HPDE6-E6E7 (cell line): ENCODE data around the gene GRK5.

Experiments used
- DNase-seq: peaks from one replicate; pipeline ENCODE4 v3.0.0; 2011; ENCODE audit warnings: missing footprints; ENCODE audit errors: extremely low spot score

GRK5 gene

DNA sequence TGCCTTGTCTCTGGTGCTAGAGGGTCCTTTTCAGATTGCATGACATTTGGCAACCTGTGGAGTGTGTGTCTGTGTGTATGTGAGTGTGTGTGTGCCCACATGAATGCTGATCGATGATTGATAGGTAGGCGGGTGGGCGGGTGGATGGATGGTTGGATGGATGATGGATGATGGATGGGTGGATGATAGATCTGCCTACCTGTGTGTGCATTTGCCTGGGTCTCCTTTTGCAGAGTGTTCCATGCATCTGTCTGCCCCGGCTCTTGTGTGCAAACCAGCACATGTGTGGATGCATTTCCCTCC lies 235.3 kb downstream of the GRK5 start:
- no peak for DNase-seq

DNA sequence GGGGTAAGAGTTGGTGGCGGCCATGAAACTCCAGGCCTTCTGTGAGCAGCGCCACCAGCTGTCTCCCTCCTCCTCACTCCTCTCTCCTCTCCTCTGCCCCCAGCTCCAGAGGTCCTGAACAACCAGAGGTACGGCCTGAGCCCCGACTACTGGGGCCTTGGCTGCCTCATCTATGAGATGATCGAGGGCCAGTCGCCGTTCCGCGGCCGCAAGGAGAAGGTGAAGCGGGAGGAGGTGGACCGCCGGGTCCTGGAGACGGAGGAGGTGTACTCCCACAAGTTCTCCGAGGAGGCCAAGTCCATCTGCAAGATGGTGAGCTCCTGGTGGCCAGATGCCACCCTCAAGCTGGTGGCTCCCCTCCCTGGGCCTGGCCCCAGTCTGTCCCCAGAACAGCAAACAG lies 236.1 kb downstream of the GRK5 start:
- no peak for DNase-seq

DNA sequence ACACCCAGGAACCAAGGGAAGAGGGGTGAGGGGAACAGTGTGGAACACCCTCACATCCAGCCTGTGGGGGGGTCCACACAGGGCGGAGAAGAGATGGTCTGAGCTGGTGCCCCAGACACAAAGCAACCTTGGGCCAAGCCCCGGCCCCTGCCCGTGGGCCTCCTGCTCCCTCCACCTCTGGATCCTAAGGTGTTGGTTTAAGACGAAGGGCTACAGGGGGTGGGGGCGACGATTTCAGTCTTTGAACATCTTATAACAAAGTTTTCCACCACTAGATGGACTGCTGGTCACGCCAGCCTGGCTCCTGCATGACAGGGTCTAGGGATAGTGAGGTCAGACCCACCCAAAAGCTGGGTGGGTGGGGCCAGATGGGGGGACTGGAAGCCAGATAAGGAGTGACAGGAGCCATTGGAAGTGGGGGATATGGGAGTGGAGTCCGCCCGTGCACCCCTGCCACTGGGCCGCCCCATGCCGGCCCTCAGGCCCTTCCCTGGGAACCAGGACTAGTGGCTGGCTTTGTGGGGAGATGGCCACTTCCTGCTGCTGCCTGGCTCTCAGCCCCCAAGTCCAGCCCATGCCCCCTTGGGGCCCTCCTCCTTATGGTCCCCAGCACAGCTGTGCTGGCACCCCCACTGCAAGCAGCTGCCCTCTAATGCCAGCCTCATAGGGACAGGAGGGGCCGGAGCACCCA lies 236.7 kb downstream of the GRK5 start:
- DNase-seq, result no peak

DNA sequence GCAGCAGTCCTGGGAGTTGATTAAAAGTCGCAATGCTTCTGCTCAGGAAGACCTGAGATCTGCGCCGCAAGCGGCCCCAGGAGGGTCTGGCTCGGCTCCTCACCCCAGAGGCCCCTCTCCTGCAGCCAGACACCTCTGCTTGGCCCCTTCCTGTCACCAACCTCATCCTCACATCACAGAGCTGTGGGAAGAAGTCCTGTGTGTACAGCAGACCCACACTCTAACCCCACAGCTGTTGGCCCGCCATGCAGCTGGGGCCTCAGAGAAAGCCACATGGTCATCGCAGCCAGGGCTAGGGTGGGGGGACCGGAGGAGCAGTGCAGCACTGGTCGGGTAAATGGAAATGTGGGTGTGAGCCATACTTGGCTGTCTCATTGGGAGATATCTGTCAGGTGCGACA lies 237.5 kb downstream of the GRK5 start:
- DNase-seq, result no peak

DNA sequence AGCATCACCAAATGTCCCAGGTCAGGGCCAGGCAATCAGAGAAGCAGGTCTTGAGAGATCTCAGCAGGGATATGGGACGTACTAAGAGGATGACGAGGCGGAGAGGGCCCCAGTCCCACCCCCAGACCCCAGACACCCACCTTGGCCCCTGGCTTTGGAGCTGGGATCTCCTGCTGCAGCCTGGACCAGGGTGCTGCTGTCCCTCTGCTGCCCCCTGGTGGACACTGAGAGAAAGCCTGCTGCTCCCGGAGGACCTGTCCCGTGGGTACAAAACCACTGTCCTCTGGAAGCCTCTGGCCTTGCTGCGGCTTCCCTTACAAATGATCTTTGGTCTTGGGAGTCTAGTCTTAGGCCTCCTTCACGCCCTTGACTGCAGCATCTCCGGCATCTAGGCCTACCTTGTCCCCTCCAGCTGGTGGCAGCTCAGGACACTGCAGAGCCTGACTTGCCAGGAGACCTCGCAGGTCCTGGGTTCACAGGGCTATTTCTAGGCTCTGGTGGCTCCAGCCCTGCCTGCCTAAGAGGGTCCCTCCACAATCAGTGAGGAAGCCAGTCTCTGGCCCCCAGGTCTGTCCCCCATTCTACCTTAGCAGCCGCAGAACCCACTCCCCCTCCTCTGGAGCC lies 238.1 kb downstream of the GRK5 start:
- peak; percentile 79 for DNase-seq

DNA sequence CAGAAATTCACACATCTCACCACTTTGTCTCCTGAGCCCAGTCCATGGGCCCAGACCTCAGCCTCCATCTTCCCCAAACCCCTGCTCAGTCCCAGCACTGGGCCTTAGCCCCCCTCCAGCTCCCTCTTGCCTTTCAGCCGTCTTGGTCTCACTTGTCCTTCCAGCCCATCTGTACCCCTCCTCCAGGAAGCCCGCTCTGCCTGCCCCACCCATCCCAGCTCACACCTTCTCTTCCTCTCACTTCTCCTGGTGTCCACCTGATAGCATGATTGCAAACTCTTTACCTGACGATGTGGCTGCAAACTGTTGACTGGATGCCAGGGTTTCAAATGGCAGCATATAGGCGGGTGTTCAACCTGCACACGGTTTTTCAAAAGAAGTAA lies 238.6 kb downstream of the GRK5 start:
- no peak for DNase-seq

DNA sequence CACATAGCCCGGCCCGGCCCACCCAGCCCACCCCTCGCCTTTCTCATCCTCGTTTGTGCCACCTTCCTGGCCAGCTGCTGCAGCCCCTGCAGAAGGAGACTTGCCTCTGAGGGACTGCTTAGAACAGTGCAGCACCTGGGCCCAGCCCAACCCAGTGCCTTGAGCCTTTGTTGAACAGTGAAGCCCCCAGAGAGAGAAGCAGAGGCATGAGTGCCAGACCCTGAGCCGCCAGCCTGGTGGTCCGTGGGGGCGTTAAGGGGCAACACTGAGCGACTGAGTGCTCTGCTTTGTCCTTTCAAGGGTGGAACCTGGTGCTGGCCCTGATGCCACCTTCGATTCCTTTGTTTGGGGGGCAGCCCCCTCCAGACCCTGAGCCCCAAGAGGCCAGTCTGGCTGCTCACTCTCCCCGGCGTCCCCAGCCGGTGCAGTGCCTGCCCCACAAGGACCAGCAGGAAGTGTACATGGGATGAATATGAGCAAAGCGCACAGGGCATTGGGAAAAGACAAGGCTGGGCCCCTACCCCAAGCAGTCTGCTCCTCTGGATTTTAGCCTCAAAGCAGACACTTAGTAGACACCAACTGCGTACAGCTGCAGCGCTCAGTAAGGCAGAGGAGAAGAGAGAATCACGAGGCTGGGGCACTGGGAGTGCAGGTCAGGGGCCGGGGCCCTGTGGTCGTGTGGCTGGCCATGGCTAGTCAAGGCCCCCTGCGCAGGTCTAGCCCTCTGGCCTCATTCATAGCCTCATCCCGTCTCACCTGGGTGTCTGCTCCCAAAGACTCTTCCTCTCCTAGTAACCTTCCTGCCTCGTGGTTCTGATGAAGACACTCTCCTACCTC lies 239.3 kb downstream of the GRK5 start:
- DNase-seq, result no peak

DNA sequence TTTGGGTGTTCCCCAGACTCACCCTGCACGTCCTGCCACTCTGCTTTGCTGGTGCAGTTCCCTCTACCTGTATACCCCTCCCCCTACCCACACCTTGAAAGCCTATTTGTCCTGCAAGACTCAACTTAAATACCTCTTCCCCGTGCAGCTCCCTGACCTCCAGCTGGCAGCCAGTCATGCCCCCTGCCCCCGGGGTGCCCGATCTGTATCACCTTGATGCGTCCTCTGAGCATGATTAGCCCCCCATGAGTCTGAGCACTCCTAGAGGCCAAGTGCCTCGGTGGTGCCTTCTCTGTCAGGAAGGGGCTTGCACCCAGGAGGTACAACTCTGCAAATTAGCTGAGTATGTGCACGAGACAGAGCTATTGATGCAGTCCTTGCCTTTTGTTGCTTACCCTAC lies 240.1 kb downstream of the GRK5 start:
- no peak for DNase-seq

DNA sequence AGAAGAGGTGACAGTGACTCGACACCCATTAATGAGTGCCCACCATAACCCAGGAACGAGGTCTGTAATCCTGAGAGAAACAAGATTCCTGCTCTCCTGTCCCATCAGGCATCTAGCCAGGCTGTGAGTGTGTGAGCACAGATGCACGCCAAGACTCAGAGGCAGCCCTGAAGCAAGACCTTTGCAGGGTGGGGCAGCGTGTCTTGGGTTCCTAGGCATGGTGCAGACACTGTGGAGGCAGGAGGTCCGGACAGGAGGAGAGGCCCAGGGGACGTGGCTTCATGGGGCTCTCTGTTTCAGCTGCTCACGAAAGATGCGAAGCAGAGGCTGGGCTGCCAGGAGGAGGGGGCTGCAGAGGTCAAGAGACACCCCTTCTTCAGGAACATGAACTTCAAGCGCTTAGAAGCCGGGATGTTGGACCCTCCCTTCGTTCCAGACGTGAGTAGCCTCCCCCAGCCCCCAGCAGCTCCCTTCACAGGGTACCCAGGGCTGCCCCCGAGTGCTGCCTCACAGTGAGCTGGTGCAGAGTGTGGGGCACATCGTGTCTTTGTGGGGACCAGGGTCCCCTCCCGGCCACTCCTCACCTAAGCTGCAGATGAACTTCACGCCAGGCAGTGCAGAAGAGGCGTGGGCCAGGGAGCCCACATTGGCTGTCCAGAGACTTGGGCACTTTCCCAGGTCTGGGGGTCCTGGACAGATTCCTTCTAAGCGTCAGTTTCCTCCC lies 240.6 kb downstream of the GRK5 start:
- DNase-seq, result no peak

DNA sequence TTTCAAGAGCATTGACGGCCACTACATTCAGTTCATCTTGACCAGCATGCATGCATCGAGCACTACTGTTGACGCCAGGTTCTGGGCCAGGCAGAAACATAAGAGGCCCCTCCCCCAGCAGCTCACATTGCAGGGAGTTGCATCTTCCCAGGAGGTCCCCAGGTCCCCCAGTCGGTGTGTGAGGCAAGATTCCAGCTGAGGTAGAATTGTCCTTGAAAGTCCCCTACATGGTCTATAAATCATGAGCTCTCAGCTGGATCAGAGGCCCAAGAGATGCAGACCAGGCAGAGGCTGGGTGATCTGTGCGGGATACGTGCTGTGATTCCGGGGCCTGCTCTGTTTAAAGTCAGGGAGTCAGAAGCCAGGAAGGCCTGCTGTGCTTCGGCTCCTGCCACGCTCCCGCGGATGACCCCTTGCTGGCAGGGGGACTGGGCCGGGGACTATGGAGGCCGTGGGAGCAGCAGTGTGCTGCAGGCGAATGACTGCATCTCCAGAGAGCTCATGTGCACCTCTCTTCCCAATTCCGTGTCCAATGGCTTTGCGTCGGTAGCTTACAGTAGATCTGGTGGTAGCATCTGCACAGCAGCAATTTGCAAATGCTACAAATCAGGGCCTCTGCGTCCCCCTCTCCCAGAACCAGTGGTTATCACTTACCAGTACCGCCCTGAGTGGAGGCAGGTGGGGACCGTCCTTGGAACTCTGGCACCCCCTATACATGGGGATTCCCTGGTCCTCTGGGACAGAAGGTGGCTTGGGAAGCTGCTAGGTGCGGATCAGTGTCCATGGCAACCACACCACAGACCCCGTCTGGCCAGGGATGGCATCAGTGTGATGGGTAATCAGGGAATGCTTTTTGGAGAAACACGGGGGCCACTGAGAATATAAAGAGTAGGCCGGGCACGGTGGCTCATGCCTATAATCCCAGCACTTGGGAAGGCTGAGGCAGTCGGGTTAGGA lies 241.5 kb downstream of the GRK5 start:
- DNase-seq, result no peak

DNA sequence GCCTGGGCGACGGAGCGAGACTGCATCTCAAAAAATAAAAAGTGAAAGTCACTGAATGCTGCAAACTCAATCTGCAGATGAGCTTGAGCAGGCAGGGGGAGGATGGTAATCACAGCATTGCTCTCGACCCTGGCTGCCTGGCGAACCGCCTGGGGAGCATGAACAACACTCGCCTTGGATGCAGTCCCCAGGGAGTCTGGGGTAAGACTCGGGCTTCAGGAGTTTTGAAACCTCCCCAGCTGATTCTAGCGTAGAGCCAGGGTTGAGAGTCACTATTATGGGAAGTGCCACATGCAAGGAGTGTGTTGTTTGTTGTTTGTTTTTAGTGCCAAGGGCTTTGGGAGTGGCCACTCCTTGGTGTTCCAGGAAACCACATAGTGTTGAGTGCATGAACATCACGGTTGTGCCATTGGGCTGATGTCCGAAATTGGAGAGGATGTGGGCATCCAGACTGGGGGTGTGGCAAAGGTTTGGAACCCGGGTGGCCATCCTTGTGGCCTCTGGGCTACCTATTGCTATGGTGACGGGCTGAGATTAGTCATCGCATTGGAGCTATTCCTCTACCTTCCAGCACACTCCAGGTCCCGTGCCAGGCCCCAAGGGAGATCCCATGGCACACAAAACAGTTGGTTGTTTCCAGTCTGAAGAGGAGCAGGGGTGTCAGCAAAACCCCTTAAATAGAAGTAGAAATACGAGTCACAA lies 242.5 kb downstream of the GRK5 start:
- no peak for DNase-seq

DNA sequence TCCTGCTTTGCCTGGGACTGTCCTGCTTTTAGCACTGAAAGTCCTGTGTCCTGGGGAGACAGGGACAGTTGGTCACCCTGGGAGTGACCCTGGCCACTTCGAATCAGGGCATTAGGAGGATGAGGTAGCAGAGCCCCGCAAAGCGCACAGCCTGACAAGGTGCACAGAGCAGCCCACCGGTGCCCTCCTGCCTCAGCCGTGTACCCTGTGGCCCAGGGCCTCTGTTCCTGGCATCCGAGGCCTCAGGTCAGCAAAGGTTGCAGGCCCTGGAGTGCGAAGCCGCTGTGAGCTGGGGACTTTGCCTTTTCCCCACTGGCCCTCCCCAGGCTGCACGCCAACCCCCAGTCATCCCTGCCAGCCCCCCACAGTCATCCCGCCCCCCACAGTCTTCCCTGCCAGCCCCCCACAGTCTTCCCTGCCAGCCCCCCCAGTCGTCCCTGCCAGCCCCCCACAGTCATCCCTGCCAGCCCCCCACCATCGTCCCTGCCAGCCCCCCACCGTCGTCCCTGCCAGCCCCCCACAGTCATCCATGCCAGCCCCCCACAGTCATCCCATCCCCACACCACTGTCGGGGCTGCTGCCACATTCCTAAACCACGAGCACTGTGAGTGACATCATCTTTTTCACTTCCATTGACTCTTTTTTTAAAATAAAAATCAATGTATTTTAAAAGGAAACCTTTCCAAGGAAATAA lies 243.4 kb downstream of the GRK5 start:
- DNase-seq, result no peak

DNA sequence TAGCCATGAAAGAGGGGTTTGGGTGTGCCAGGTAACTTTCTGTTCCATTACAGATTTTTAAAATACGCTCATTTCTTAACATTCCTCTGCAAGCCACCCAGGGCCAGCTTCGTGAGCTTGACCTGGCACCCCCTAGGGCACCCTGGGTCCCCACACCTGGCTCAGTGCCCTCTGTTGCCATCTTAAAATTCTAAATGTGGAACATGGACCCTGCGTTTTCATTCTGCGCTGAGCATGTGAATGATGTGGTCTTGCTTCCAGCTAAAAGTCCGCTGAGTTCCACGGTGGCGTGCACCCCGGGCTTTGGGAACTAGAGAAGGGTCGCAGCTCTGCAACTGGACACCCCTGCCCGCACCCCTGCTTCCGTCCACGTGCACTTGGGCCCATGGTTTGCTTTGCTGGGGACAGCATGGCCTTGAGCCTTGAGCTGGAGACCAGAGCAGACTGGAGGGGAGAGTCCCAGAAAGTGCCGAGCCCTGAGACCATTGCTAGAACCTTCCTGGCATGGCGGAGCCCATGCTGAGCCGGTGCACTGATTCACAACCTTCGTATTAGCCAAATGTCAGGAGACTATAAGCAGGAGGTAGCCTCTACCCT lies 244.0 kb downstream of the GRK5 start:
- no peak for DNase-seq

DNA sequence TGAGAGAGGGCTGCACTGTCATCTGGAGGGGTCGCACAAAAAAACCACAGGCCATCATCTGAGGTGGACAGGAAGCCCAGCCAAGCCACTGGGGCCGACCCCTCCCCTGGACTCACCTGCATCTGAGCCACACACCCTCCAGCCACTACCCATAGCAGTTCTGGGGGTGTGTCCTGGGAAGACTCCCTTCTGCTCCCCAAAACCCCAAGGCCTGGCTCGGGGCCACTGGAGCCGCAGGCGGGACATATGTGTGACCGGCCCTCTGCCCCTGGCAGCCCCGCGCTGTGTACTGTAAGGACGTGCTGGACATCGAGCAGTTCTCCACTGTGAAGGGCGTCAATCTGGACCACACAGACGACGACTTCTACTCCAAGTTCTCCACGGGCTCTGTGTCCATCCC lies 245.0 kb downstream of the GRK5 start:
- no peak for DNase-seq

DNA sequence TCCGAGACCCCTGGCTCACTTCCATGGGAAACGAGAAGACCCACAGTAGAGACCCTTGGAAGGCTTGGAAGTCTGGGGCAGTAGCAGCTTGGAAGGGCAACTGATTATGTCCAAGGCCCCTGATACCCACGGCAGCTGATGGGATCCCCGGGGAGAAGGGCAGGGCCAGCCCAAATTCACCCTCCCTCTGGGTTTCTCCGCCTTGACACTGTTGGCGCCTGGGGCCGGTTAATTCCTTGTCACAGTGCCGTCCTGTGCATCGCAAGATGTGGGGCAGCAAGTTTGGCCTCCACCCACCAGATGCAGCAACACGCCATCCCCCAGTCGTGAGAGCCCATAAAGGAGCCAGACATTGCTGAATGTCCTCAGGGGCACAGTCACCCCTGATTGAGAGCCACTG lies 245.9 kb downstream of the GRK5 start:
- DNase-seq, result no peak

DNA sequence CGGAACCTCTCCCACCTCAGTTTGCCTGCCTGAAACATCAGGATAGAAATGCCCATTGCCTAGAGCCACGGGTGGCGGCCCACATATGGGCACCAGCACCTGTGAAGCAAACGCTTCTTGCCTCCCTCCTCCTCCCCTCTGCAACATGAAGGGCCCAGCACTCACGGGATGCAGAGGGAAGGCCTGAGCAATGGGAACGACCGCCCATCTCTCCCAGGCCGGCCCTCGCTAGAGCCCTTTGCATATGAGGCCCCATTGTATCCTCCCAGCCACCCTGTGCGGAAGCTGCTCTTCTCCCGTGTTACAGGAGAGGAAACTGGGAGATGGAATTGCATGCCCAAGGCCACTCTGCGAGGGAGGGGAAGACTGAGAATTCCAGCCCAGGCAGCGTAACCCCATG lies 246.9 kb downstream of the GRK5 start:
- DNase-seq, result no peak

DNA sequence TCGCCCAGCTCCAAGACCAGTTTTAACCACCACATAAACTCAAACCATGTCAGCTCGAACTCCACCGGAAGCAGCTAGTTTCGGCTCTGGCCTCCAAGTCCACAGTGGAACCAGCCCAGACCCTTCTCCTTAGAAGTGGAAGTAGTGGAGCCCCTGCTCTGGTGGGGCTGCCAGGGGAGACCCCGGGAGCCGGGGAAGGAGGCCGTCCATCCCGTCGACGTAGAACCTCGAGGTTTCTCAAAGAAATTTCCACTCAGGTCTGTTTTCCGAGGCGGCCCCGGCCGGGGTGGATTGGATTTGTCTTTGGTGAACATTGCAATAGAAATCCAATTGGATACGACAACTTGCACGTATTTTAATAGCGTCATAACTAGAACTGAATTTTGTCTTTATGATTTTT lies 247.6 kb downstream of the GRK5 start:
- no peak for DNase-seq

DNA sequence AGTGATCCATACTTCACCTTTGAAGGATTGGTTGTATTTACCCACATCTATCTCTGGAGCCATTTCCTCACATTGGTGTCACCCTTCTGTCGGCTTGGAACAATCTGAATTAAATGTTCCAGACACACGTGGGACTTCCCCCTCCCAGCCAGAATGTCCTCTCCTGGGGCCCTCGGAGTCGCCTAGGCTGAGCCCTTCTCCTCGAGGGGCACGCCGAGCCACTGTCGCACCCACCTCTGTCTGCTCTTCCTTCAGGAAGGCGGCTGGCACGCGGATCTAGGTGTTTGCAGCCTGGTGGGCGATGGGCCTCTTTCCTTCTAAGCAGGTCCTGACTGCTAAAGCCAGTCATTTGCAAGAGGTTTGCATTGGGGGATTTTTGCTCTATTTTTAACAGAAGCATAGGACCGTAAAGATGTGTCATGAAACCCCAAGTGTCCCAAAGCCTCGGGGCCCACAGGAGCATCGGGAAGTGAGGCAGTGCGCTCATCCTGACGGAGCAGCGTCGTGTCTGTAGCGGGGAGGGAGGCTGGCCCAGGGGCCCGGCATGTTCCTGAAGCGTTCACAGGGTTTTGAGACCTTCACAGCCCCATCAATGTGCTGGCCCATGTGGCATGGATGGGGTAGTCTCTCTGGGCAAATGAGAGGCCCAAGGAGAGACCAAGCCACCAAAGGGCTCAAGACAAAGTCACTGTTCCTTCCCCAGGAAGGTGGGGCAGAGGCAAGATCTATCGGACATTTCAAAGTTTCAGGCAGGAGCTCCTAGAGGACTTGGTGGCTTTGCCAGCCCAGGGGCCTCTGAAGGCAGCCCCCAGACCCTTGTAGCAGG lies 248.5 kb downstream of the GRK5 start:
- no peak for DNase-seq

DNA sequence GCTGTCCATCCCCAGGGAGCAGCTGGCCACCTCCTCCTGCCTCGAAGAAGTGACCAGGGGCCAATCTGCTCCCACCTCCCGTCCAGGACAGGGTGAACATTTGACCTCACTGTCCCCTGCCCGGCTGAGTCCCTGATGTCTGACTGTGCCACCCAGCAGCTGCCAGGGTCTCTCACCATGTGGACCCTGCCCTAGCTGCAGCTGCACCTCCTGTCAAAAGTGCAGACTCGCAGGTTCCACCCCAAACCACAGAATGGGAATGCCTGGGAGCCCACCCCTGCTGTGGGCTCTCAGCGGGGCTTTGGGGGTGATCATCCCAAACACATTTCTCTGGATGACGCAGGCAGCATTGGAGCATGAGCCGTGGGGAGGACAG lies 249.1 kb downstream of the GRK5 start:
- DNase-seq, result no peak
